ENCODE measurements around the gene ADAMTS17.

ADAMTS17 gene

DNA sequence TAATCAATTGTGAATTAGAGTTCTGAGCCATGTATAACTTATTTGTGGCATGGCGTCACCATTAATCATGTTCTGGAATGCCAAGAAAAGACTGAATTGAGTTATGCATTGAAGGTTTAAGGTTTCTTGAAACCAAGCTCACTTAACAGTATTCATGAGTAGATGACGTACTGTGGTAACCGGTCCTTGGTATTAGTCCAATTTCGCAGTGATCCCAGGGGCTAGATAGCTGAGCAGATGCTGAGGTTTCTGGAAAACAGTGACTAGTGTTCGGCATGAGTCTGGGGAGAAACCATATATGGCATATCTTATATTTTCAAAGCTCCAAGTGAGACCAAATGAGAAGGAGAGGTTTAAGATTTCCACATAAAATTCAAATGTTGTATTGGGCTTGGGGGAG, 390.3 kb downstream of the ADAMTS17 start:
- no peak overlapping the region for H3K4me3 ChIP-seq (ENCODE audit: low read depth, low read length)
- TF ChIP-seq, protein P1, sequence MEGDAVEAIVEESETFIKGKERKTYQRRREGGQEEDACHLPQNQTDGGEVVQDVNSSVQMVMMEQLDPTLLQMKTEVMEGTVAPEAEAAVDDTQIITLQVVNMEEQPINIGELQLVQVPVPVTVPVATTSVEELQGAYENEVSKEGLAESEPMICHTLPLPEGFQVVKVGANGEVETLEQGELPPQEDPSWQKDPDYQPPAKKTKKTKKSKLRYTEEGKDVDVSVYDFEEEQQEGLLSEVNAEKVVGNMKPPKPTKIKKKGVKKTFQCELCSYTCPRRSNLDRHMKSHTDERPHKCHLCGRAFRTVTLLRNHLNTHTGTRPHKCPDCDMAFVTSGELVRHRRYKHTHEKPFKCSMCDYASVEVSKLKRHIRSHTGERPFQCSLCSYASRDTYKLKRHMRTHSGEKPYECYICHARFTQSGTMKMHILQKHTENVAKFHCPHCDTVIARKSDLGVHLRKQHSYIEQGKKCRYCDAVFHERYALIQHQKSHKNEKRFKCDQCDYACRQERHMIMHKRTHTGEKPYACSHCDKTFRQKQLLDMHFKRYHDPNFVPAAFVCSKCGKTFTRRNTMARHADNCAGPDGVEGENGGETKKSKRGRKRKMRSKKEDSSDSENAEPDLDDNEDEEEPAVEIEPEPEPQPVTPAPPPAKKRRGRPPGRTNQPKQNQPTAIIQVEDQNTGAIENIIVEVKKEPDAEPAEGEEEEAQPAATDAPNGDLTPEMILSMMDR (IDR thresholded peaks at IDR 0.05; ENCODE audit: low read depth, low read length) = no peak

DNA sequence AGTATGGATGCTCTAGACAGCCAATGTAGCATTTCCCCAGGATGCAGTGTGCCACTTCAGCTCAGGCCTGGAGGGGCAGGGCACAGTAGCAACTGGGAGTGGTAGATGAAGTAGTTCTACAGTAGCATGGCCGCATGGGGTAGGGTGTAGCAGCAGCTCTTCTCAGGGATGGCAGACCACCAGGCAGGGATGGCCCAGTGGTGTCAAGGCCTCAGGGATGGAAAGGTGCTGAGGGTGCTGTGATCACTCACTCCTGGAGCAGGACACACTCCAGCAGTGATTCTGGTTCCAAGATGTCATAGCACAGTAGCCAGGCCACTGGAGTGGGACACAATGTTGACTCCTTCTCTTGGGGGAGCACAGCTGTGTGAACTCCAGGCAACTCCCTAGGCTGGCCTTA, 397.6 kb downstream of the ADAMTS17 start:
- no peak overlapping the region for H3K4me3 ChIP-seq (ENCODE audit: low read depth, low read length)
- TF ChIP-seq, protein P1 (IDR thresholded peaks at IDR 0.05; ENCODE audit: low read depth, low read length) = no peak

DNA sequence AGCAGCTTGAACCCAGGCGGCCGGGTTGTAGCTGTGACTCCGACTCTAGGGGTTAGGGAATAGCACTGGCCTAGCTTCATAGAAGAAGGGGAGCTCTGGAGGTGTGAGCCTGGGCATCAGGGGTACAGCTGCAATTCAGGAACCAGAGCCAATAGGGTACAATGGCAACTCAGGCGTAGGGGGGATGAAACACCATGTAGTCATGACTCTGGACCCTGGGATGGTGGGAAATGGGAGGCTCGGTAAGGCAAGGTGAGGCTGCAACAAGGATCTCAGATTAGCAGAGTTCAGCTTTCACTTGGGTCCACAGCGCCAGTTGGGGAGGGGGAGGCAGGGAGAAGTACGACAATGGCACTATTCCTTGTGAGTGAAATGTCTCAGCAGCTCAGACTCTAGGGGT, 398.3 kb downstream of the ADAMTS17 start:
- TF ChIP-seq, protein P1 (IDR thresholded peaks at IDR 0.05; ENCODE audit: low read depth, low read length) = no peak
- no peak overlapping the region for H3K4me3 ChIP-seq (ENCODE audit: low read depth, low read length)

DNA sequence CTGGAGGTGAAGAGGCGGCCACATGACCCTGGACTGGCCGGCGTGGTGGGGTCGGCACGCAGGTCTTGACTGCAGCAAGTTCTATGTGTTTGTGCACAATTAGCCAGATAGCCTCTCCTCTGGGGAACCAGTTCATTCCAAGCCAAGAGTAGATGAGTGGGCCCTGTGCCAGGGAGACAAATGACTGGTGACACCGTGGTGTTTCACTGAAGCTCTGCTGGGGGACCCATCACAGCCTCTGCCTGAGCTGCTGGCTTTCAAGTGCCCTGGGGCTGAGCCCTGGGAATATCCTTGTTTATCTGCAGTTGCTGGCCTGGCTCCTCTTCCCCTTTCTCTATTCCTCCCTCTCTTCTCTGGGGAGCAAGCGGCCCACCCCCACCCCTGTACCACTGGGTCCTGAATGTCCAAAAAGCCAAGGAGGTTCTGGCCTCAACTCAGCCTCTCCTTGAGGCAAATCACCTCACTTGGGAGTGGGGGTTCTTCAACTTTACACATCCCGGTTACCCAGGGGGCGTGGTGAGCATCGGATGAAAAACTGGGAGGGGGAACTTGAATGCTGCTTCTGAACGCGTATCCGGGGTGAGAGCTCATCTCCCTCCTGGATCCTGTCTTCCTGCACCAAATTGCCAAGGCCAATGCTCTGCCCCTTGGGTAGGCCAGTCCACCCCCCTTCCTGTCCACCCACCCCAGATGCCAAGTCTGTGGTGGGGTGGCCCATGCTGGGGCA, 408.9 kb downstream of the ADAMTS17 start:
- TF ChIP-seq, protein P1 (IDR thresholded peaks at IDR 0.05; ENCODE audit: low read depth, low read length) = no peak
- H3K4me3 ChIP-seq (ENCODE audit: low read depth, low read length) = no peak overlapping the region

DNA sequence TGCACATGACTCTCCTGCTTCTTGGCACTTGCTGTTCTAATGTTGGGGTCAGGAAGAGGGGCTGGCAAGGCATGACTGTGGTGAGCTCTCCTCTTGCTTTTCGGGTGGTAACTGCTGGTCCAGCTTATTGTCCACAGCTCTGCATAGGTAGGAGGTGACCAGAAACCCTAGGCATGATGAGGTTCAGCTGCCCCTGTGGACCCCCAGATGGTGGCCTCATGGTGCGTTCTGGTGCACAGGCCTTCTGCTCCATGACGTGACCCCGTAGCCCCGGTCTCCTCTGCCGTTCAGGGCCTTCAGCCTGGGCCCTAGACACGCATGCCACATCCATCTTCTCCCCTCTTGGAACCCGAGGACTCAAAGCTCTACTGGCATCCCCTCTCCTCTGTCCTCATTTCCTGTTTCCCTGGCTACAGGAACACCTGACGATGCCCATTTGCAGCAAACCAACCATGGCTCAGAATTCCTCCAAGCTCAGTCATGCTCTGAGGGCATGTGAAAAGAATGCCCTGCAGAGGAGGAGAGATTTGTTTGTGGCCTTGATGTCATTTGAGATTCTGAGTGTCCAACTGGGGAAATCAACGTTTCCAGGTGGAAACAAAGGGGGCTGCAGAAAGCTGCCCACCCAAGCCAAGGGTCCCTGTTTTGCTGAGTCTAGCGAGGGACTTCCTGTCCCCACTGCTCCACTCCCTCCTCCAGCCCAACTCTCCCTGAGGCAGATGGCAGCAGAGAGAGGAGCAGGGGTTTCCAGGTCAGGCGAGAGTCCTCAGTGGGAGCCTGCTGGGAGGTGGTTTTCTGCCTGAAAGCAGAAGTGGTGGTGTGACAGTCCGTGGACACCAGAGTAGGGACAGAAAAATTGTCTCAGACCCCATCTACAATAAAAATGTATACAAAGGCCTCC, 409.8 kb downstream of the ADAMTS17 start:
- TF ChIP-seq, protein P1 (IDR thresholded peaks at IDR 0.05; ENCODE audit: low read depth, low read length) = no peak
- no peak overlapping the region for H3K4me3 ChIP-seq (ENCODE audit: low read depth, low read length)

DNA sequence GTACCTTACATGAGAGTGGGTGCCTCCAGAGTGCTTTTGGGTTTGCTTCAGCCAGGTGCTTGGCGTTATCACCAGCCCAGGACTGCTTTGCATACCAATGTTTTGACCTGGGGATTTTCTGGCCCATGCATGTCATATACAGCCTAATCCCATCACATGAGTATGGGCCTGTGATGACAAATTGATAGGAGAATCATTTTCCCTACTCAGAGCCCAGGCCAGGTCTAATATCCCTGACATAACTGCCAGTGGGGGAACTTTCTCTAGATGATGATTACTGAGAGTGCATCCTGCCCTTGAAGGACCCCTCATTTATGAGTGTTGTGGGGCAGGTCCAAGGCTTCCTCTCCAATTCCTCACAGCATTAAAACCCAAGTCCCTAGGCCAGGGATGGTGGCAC, 411.1 kb downstream of the ADAMTS17 start:
- TF ChIP-seq, protein P1 (IDR thresholded peaks at IDR 0.05; ENCODE audit: low read depth, low read length) = no peak
- H3K4me3 ChIP-seq (ENCODE audit: low read depth, low read length) = no peak overlapping the region

DNA sequence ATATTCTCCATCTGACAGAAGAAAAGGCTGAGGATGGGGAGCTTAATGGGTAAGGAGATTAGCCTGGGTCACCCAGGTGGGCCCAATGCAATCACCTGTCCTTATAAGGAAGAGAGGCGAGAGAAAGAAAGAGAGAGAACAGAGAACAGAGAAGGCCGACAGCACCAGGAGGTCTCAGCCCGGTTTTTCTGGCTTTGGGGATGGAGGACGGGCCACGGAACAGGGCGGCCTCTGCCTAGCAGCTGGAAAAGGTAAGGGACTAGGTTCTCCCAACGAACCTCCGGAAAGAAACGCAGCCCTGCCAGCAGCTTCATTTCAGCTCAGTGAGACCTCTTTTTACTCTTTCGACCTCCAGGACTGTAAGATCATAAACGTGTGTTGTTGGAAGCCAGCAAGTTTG, 412.5 kb downstream of the ADAMTS17 start:
- TF ChIP-seq, protein P1 (IDR thresholded peaks at IDR 0.05; ENCODE audit: low read depth, low read length) = no peak
- no peak overlapping the region for H3K4me3 ChIP-seq (ENCODE audit: low read depth, low read length)
